Endothelial cell of umbilical vein (primary cell): Measurements from ENCODE around the gene PSAT1. TPM values are rescaled to one million over a fixed set of nuclear protein-coding genes. Genes with fewer than 3 reads are reported as not detected.

Experiments used
- BruUV-seq: library from RNA; stranded (reverse); fragments of 400-500 nt; replicated peaks from 2 replicates; lab custom pipeline; 2021; lab: Mats Ljungman, UMichigan
- CTCF ChIA-PET: fragments of 300-600, 350-600 bp; sonication (Branson Sonifier 250); formaldehyde crosslinking; loops from one replicate; lab custom pipeline; 2021; ENCODE audit warnings: antibody characterized with exemption, inconsistent platforms; lab: Charles Lee
- POLR2A ChIA-PET: fragments of 300-600, 350-600 bp; sonication (Branson Sonifier 250); formaldehyde crosslinking; loops from one replicate; lab custom pipeline; 2021; ENCODE audit warnings: antibody characterized with exemption, inconsistent platforms; lab: Charles Lee
- DNase-seq: peaks from one replicate; pipeline ENCODE4 v3.0.0-alpha.2; 2011; ENCODE audit warnings: low read depth, low spot score
- FAIRE-seq: peaks from 2 replicates; lab custom pipeline; 2011; peaks lifted over from hg19 to GRCh38; lab: Jason Lieb, UNC
- H2AFZ ChIP-seq: 2 replicates; pipeline ENCODE4 v1.6.0; 2012; ENCODE audit warnings: low read depth, low read length, control low read depth, inconsistent platforms
- H3K27ac ChIP-seq: 2 replicates; pipeline ENCODE4 v1.5.1; 2011; ENCODE audit warnings: low read depth, mild to moderate bottlenecking, control low read depth, low read length, moderate library complexity; ENCODE audit not compliant: insufficient read depth
- H3K27me3 ChIP-seq, 2 experiments: 2 replicates each; pipeline versions ENCODE4 v1.6.0 to v1.6.1; 2011; ENCODE audit warnings: low read length in 2 of 2, mixed read lengths in 1 of 2; ENCODE audit not compliant: control insufficient read depth in 2 of 2, insufficient read depth in 2 of 2
- H3K36me3 ChIP-seq, 2 experiments: 2 replicates in 1 of 2; 3 replicates in 1 of 2; pipeline ENCODE4 v1.5.1; 2011; ENCODE audit warnings: low read length in 2 of 2, mild to moderate bottlenecking in 1 of 2, moderate library complexity in 1 of 2; ENCODE audit not compliant: control insufficient read depth in 2 of 2, insufficient read depth in 2 of 2; ENCODE audit errors: extremely low read depth in 1 of 2
- H3K4me1 ChIP-seq: 3 replicates; pipeline ENCODE4 v1.5.1; 2011; ENCODE audit warnings: mild to moderate bottlenecking, low read length; ENCODE audit not compliant: control insufficient read depth, insufficient read depth; ENCODE audit errors: extremely low read depth
- H3K4me2 ChIP-seq: 2 replicates; pipeline ENCODE4 v1.6.1; 2011; ENCODE audit warnings: low read length, control low read depth, mixed read lengths; ENCODE audit not compliant: insufficient read depth
- H3K4me3 ChIP-seq, 3 experiments: fragments of 200-600 bp in 1 of 3; sonication (generic), shearing (Covaris generic) in 1 of 3; replicated peaks in 1 of 3; 2 replicates each; pipeline ENCODE4 v1.5.1; 2011 to 2016; ENCODE audit warnings: control low read depth in 3 of 3, low read length in 3 of 3, mild to moderate bottlenecking in 2 of 3, inconsistent platforms in 1 of 3, low read depth in 1 of 3, moderate library complexity in 1 of 3; ENCODE audit not compliant: insufficient read depth in 1 of 3
- H3K79me2 ChIP-seq: 2 replicates; pipeline ENCODE4 v1.6.0; 2012; ENCODE audit warnings: low read length, inconsistent platforms; ENCODE audit not compliant: control insufficient read depth, insufficient read depth
- H3K9ac ChIP-seq: replicated peaks from 2 replicates; pipeline ENCODE3; 2011; ENCODE audit warnings: low read length, control low read depth; ENCODE audit not compliant: insufficient read depth; ENCODE audit errors: extremely low read depth
- H3K9me1 ChIP-seq: replicated peaks from 3 replicates; pipeline ENCODE4 v1.6.0; 2011; ENCODE audit warnings: mild to moderate bottlenecking, low read length; ENCODE audit not compliant: control insufficient read depth, insufficient read depth; ENCODE audit errors: extremely low read depth
- H3K9me3 ChIP-seq: replicated peaks from 2 replicates; pipeline ENCODE4 v1.5.1; 2012; ENCODE audit warnings: low read length, inconsistent platforms; ENCODE audit not compliant: control insufficient read depth, insufficient read depth
- H4K20me1 ChIP-seq: replicated peaks from 2 replicates; pipeline ENCODE3; 2011; ENCODE audit warnings: mild to moderate bottlenecking, low read length; ENCODE audit not compliant: control insufficient read depth, insufficient read depth; ENCODE audit errors: extremely low read depth
- CTCF ChIP-seq, 2 donors: IDR thresholded peaks; 1 replicate in 1 of 2; 2 replicates in 1 of 2; pipeline ENCODE4 v1.5.1; 2011; ENCODE audit warnings: low read length in 2 of 2, mild to moderate bottlenecking in 2 of 2, moderate library complexity in 2 of 2, control low read depth in 1 of 2, inconsistent platforms in 1 of 2, low read depth in 1 of 2; ENCODE audit not compliant: insufficient read depth in 1 of 2; ENCODE audit errors: extremely low read depth in 1 of 2
- EZH2 ChIP-seq: IDR thresholded peaks from 2 replicates; pipeline ENCODE4 v1.6.1; 2012; ENCODE audit warnings: borderline replicate concordance, low read depth, mild to moderate bottlenecking, moderate library complexity, low read length, inconsistent platforms; ENCODE audit not compliant: severe bottlenecking
- FOS ChIP-seq: IDR thresholded peaks from 2 replicates; pipeline ENCODE4 v1.6.1; 2011; ENCODE audit warnings: mild to moderate bottlenecking, low read length, moderate library complexity, borderline replicate concordance; ENCODE audit not compliant: insufficient read depth
- GATA2 ChIP-seq: IDR thresholded peaks from 2 replicates; pipeline ENCODE4 v1.7.0; 2011; ENCODE audit warnings: low read depth, mild to moderate bottlenecking, moderate library complexity, mixed read lengths, low read length; ENCODE audit not compliant: insufficient read length, insufficient read depth
- JUN ChIP-seq: IDR thresholded peaks from 2 replicates; pipeline ENCODE4 v1.6.1; 2011; ENCODE audit warnings: borderline replicate concordance, low read depth; ENCODE audit not compliant: insufficient read length, insufficient read depth
- MAX ChIP-seq: IDR thresholded peaks from 2 replicates; pipeline ENCODE4 v1.6.1; 2011; ENCODE audit not compliant: insufficient read depth, insufficient read length
- MYC ChIP-seq: IDR thresholded peaks from one replicate; pipeline ENCODE4 v1.6.1; 2011; ENCODE audit warnings: mild to moderate bottlenecking, low read depth, low read length
- POLR2A ChIP-seq: IDR thresholded peaks from 2 replicates; pipeline ENCODE4 v1.6.1; 2012; ENCODE audit warnings: low read depth, mild to moderate bottlenecking, control low read depth, low read length
- POLR2AphosphoS5 ChIP-seq: IDR thresholded peaks from 2 replicates; pipeline ENCODE4 v1.6.1; 2012; ENCODE audit warnings: low read depth, mild to moderate bottlenecking, control low read depth, low read length, moderate library complexity; ENCODE audit not compliant: insufficient read depth
- dilution Hi-C: fragments of 300-500 bp; cut with MboI; formaldehyde crosslinking; loops from one replicate; pipeline ENCODE4 v1.15.0; 2019; ENCODE audit warnings: low sequenced_read_pairs; ENCODE audit not compliant: extremely low pct_ligation_motif_present
- intact Hi-C: fragments of 100-400 bp; cut with micrococcal nuclease; formaldehyde crosslinking; loops from one replicate; pipeline ENCODE4 v1.10.0; 2022
- polyA plus RNA-seq, 4 experiments: library from polyadenylated mRNA; depleted of rRNA in 3 of 4; stranded (reverse) in 3 of 4; unstranded in 1 of 4; fragments of >200 nt; gene quantifications; 2 replicates each; pipeline versions ENCODE4 v1.2.1 to v1.2.3, GENCODE V29; 2011 to 2012; ENCODE audit warnings: missing spikeins in 1 of 4
- total RNA-seq: library from RNA; stranded (reverse); gene quantifications from 2 replicates; pipeline ENCODE4 v1.2.3, GENCODE V29; 2021

Gene PSAT1
- total and polyA plus RNA-seq, 2 donors (not counting 3 experiments of a cell fraction or from before 2014, with no cell fraction given), result 19.1 to 47.3 TPM

GRCh38 chr9:78320030-78320693 lies 23.2 kb downstream of the PSAT1 start:
- FAIRE-seq (no peak), DNase-seq (no peak)
- intact Hi-C loops (no loop called here), dilution Hi-C loops (no loop called here)
- TF ChIP-seq FOS (no peak), MAX (no peak), MYC (no peak), POLR2AphosphoS5 (no peak)
- H3K79me2 ChIP-seq, result no peaks in the 10 kb centered on the region
- H3K27ac ChIP-seq, result no peak overlapping the region
- no peaks in the 10 kb centered on the region for H4K20me1 ChIP-seq
- CTCF ChIA-PET, result no interaction called here
- H3K4me2 ChIP-seq, result no peak overlapping the region
- no peaks in the 10 kb centered on the region for H3K36me3 ChIP-seq
- H3K27me3 ChIP-seq, result no peaks in the 10 kb centered on the region
- no peak overlapping the region for H3K4me3 ChIP-seq
- POLR2A ChIA-PET, result no interaction called here
- no peaks in the 10 kb centered on the region for H3K9me1 ChIP-seq
- BruUV-seq, result no TSS peak
- no peak overlapping the region for H3K9ac ChIP-seq
- no peak overlapping the region for H2AFZ ChIP-seq
- no peaks in the 10 kb centered on the region for H3K9me3 ChIP-seq
- H3K4me1 ChIP-seq, result peaks cover 2% of the 10 kb centered on the region

GRCh38 chr9:78320875-78321496 lies 24.1 kb downstream of the PSAT1 start:
- intact Hi-C loops (no loop called here), dilution Hi-C loops (no loop called here)
- Histone ChIP-seq H3K27ac (no peak overlapping the region), H3K79me2 (no peaks in the 10 kb centered on the region), H3K36me3 (no peaks in the 10 kb centered on the region), H2AFZ (no peak overlapping the region), H3K4me3 (no peak overlapping the region), H3K27me3 (no peaks in the 10 kb centered on the region), H4K20me1 (no peaks in the 10 kb centered on the region), H3K9me3 (no peaks in the 10 kb centered on the region), H3K4me2 (no peak overlapping the region), H3K9ac (no peak overlapping the region), H3K9me1 (no peaks in the 10 kb centered on the region), H3K4me1 (no peaks in the 10 kb centered on the region)
- DNase-seq, result no peak
- TF ChIP-seq POLR2A, result no peak
- no peak for TF ChIP-seq POLR2AphosphoS5
- TF ChIP-seq MAX, result no peak
- TF ChIP-seq GATA2, result no peak
- TF ChIP-seq MYC, result no peak
- no peak for TF ChIP-seq FOS
- TF ChIP-seq JUN, result no peak
- no peak for TF ChIP-seq CTCF (IDR thresholded peaks at IDR 0.05; ENCODE audit: extremely low read depth in 1 of 2, insufficient read depth in 1 of 2, low read depth in 1 of 2, low read length in 2 of 2)
- no peak for TF ChIP-seq EZH2
- POLR2A ChIA-PET, result no interaction called here
- BruUV-seq, result no TSS peak
- FAIRE-seq, result no peak
- CTCF ChIA-PET, result no interaction called here
